ENCODE measurements around the gene ANAPC15.
"Not testable (repeated sequence)": the region's sequence is repeated elsewhere in the genome, so short reads cannot be mapped to it uniquely, and the experiment has no call there.

The ANAPC15 gene

GRCh38 chr11:72112143-72112977 is at the start of gene ANAPC15:
TSS of gene ANAPC15 (minus strand) at chr11:72112695. CDS start at chr11:72111276, 1,419 bp downstream.
- peak; percentile 100 for DNase-seq (ENCODE audit: low read depth)

- peak; percentile 51 for DNase-seq (ENCODE audit: low read depth)
These were observed 47.8 kb upstream of the ANAPC15 start for GRCh38 chr11:72160319-72160718.

GRCh38 chr11:72157131-72157530 is 44.6 kb upstream of the ANAPC15 start:
- no peak for DNase-seq (ENCODE audit: low read depth)

GRCh38 chr11:72155751-72156150 is 43.3 kb upstream of the ANAPC15 start:
- DNase-seq (ENCODE audit: low read depth): no peak

GRCh38 chr11:72154816-72155215 is 42.3 kb upstream of the ANAPC15 start:
- DNase-seq (ENCODE audit: low read depth): no peak

- not testable (repeated sequence) for DNase-seq (ENCODE audit: low read depth)
These were observed 41.4 kb upstream of the ANAPC15 start for GRCh38 chr11:72153874-72154273.

GRCh38 chr11:72150882-72151281 is 38.4 kb upstream of the ANAPC15 start:
- no peak for DNase-seq (ENCODE audit: low read depth)

- no peak for DNase-seq (ENCODE audit: low read depth)
These were observed 34.1 kb upstream of the ANAPC15 start for GRCh38 chr11:72146625-72147024.

- DNase-seq (ENCODE audit: low read depth): peak; percentile 90
These were observed 32.5 kb upstream of the ANAPC15 start for GRCh38 chr11:72144807-72145565.

GRCh38 chr11:72142543-72142942 is 30.0 kb upstream of the ANAPC15 start:
- DNase-seq (ENCODE audit: low read depth): not testable (repeated sequence)

GRCh38 chr11:72142086-72142485 is 29.6 kb upstream of the ANAPC15 start:
- DNase-seq (ENCODE audit: low read depth): peak; percentile 6

- DNase-seq (ENCODE audit: low read depth): peak; percentile 94
These were observed 28.6 kb upstream of the ANAPC15 start for GRCh38 chr11:72141066-72141465.

GRCh38 chr11:72140661-72141060 is 28.2 kb upstream of the ANAPC15 start:
- no peak for DNase-seq (ENCODE audit: low read depth)

- no peak for DNase-seq (ENCODE audit: low read depth)
These were observed 27.0 kb upstream of the ANAPC15 start for GRCh38 chr11:72139500-72139899.

GRCh38 chr11:72138821-72139390 is 26.4 kb upstream of the ANAPC15 start:
- DNase-seq (ENCODE audit: low read depth): no peak

- DNase-seq (ENCODE audit: low read depth): no peak
These were observed 24.3 kb upstream of the ANAPC15 start for GRCh38 chr11:72136684-72137262.

- DNase-seq (ENCODE audit: low read depth): peak; percentile 45
These were observed 23.6 kb upstream of the ANAPC15 start for GRCh38 chr11:72135891-72136683.

- not testable (repeated sequence) for DNase-seq (ENCODE audit: low read depth)
These were observed 23.0 kb upstream of the ANAPC15 start, which contains the start of gene FOLR3 for GRCh38 chr11:72135473-72135872. TSS of gene FOLR3 (plus strand) at chr11:72135725. CDS start at chr11:72135953, 228 bp downstream.

GRCh38 chr11:72132646-72133045 is 20.2 kb upstream of the ANAPC15 start:
- no peak for DNase-seq (ENCODE audit: low read depth)

- DNase-seq (ENCODE audit: low read depth): no peak
These were observed 16.9 kb upstream of the ANAPC15 start for GRCh38 chr11:72129381-72129780.

- no peak for DNase-seq (ENCODE audit: low read depth)
These were observed 15.4 kb upstream of the ANAPC15 start for GRCh38 chr11:72127923-72128322.

Data from iris pigment epithelial cell (primary cell).